HG02885 (cell line): Measurements from ENCODE around the gene TNXB.
"Not testable (repeated sequence)": the region's sequence is repeated elsewhere in the genome, so short reads cannot be mapped to it uniquely, and the experiment has no call there.

Source experiments
- ATAC-seq: cut with Tn5 transposase; IDR thresholded peaks from one replicate; pipeline ENCODE4 v1.9.1; 2021; ENCODE audit warnings: mild to moderate bottlenecking; ENCODE audit not compliant: unreplicated experiment, poor library complexity

TNXB gene

DNA sequence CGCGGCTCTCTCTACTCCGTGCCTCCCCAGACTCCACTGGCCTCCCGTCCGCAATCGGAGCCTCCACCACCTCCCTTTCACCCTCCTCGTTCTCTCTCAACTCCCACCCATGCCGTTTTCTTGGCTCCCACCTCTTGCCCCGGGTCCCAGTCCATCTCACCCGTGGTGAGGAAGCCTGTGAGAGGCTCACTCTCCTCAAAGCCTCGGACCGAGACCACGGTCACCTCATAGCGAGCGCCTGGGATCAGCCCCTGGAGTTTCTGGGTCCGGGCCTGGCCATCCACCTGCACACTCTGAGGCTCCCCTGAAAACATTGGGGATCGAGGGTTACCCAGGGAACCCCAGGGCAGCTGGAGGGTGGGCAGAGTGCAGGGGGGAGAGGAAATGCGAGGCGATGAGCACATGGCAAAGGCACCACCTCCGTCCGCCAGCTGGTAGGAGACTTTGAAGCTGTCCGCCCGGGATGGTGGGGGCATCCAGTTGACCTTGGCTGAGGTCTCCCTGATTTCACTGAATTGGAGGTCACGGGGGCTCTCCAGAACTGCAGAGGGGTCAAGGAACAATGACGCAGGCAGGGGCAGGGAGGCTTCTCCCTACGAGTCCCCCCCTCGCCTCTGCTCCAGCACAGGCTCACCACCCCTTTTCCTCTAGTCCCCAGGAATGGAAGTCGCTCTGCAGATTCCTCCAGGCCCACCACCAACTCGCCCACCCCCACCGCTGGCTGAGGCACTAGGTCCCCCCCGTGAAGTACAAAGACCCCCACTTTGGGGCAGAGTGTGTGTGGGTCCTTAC lies 65.4 kb downstream of the TNXB start:
- ATAC-seq: not testable (repeated sequence)

GRCh38 chr6:32042276-32042675 lies 66.9 kb downstream of the TNXB start:
- ATAC-seq: not testable (repeated sequence)

- not testable (repeated sequence) for ATAC-seq
These were observed 67.8 kb downstream of the TNXB start for GRCh38 chr6:32041385-32041784.

GRCh38 chr6:32041050-32041321 lies 68.2 kb downstream of the TNXB start:
- not testable (repeated sequence) for ATAC-seq

GRCh38 chr6:32040299-32041049 lies 68.7 kb downstream of the TNXB start:
- not testable (repeated sequence) for ATAC-seq

- ATAC-seq: not testable (repeated sequence)
These were observed 69.5 kb downstream of the TNXB start for GRCh38 chr6:32039321-32040274.

DNA sequence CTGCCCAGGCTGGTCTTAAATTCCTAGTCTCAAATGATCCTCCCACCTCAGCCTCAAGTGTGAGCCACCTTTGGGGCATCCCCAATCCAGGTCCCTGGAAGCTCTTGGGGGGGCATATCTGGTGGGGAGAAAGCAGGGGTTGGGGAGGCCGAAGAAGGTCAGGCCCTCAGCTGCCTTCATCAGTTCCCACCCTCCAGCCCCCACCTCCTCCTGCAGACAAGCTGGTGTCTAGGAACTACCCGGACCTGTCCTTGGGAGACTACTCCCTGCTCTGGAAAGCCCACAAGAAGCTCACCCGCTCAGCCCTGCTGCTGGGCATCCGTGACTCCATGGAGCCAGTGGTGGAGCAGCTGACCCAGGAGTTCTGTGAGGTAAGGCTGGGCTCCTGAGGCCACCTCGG lies 70.3 kb downstream of the TNXB start:
- ATAC-seq: not testable (repeated sequence)

DNA sequence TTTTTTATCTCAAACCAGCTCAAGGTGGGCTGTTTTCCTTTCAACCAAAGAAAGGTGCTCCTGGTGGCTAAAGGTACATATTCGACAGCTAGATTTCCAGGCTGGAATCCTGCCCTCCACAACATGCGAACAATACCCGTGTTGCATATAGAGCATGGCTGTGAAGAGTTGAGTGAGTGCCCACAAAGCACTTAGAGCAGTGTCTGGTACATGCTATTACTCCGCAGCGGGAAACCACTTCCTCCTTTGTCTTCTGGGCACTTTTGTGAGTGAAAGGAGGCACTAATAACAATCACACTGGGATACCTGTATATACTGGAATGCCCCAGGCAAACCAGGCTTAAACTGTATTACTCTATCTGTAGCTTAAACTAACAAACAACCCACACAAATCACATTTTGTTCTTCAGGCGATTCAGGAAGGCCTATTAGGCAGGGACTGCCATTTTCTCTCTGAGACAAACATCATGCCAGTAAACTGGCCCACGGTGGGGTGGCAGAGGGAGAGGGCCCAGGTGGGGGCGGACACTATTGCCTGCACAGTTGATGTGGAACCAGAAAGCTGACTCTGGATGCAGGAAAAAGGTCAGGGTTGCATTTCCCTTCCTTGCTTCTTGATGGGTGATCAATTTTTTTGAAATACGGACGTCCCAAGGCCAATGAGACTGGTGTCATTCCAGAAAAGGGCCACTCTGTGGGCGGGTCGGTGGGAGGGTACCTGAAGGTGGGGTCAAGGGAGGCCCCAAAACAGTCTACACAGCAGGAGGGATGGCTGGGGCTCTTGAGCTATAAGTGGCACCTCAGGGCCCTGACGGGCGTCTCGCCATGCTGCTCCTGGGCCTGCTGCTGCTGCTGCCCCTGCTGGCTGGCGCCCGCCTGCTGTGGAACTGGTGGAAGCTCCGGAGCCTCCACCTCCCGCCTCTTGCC lies 71.3 kb downstream of the TNXB start, which contains the start of gene CYP21A2:
Gene CYP21A2 (plus strand): TSS at position 818 of the 927 bp plus-strand sequence. CDS start 8 bp downstream, at position 826.
- not testable (repeated sequence) for ATAC-seq

- not testable (repeated sequence) for ATAC-seq
These were observed 72.0 kb downstream of the TNXB start for GRCh38 chr6:32037136-32037535.

DNA sequence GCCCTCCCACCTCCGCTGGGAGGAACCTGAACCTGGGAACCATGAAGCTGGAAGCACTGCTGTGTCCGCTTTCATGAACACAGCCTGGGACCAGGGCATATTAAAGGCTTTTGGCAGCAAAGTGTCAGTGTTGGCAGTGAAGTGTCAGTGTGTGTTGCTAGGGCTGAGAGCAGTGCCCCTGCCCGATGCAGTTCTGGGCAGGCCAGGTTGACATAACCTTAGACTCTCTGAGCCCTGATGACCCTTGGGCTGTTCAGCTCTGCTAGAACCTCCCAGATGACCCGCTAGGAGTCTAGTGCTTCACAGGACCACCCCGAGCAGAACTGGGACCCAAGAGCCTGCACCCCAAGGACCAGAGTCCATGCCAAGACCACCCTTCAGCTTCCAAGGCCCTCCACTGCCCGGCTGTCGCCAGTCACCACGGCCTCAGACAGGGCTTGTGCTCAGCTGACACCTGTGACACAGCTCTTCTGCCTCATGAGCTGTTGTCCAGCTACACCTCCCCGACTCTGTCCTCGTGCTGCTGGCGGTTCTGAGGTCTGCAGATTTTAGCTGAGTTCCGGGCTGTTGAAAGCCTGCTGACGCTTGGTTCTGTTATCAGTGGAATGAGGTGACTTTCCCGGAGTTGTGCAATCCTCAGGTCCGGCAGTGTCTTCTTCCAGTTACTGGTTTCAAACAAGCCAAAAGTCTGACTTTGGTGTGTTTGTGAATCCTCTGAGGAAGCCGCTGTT lies 73.7 kb downstream of the TNXB start:
- ATAC-seq: not testable (repeated sequence)

DNA sequence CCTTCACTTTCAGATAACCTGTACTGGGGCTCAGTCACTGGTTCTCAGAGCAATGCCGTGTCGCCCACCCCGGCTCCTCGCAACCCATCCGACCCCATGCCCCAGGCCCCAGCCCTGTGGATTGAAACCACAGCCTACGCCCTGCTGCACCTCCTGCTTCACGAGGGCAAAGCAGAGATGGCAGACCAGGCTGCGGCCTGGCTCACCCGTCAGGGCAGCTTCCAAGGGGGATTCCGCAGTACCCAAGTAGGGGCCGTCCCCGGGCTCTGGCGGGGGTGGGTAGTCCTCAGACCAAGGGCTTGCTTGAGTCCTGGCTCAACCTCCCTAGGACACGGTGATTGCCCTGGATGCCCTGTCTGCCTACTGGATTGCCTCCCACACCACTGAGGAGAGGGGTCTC lies 79.6 kb downstream of the TNXB start:
- ATAC-seq: not testable (repeated sequence)

GRCh38 chr6:32028631-32029030 lies 80.5 kb downstream of the TNXB start:
- not testable (repeated sequence) for ATAC-seq

GRCh38 chr6:32022100-32022499 lies 87.0 kb downstream of the TNXB start:
- ATAC-seq: not testable (repeated sequence)

DNA sequence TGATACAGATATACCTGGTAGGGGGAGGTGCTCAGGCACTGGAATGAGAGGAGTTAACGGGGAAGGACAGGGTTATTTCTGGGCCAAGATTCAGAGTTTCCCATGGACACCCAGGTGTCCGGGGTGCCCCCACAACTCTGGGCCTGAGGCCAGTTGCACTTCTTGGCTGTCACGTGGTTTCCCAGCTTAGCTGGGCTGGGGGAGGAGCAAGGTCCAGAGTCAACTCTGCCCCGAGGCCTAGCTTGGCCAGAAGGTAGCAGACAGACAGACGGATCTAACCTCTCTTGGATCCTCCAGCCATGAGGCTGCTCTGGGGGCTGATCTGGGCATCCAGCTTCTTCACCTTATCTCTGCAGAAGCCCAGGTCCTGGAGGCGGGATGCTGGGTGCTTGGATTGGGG lies 94.6 kb downstream of the TNXB start, which contains the start of gene C4B:
Gene C4B (plus strand): TSS at position 249 of the 400 bp plus-strand sequence. CDS start 51 bp downstream, at position 300.
- ATAC-seq: not testable (repeated sequence)

DNA sequence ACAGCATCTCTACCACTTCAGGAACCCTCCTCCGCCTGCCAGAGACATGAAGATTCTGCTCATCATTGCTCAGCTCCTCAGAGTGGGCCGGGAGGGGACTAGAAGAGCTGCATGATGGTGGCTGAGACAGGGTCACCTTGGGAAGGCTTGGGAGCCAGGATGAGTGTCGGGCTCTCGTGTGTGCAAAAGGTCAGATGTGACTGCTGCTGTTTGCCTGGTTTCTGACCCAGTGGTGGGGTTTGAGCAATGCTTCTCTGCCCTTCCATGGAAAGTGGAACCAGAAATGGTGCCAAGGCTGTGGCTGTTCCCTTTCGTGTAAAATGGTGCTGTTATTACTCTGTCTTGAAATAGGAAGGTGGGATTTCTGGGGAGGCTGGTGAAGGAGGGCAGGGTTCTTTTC lies 95.4 kb downstream of the TNXB start:
- not testable (repeated sequence) for ATAC-seq

DNA sequence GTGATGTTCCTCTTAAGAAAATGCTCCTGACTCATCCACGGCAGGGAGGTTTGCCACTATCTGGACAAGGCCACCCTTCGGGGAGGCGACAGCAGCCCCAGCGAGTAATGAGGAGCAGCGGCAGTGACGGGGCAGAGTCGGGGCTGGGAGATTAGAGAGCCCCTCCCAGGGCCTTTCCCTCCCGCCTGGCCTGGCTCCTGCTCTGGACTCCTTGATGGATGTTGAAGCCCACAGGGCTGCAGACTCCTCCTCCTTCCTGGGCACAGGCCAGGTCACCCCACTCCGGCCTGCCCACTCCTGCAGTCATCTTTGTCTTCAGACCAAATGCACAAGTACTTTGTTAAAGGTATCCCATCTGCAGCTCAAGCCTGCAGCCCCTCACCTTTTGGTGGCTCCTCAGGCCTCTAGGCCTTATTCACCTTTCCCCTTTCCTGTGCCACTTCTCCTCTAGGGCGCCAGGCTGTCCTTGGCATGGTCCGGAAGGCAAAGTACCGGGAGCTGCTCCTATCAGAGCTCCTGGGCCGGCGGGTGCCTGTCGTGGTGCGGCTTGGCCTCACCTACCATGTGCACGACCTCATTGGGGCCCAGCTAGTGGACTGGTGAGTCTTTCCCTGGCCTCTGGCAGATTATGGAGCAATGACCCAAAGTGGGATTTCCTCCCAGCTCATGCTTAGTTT lies 96.1 kb downstream of the TNXB start:
- ATAC-seq: not testable (repeated sequence)

- not testable (repeated sequence) for ATAC-seq
These were observed 98.1 kb downstream of the TNXB start for GRCh38 chr6:32010856-32011530.
